HG03280 (cell line): Measurements from ENCODE around the gene SIX4.
"Not testable (repeated sequence)": the region's sequence is repeated elsewhere in the genome, so short reads cannot be mapped to it uniquely, and the experiment has no call there.

Experiments used
- ATAC-seq: cut with Tn5 transposase; IDR thresholded peaks from one replicate; pipeline ENCODE4 v1.9.1; 2021; ENCODE audit warnings: mild to moderate bottlenecking, moderate library complexity; ENCODE audit not compliant: unreplicated experiment

SIX4 gene

DNA sequence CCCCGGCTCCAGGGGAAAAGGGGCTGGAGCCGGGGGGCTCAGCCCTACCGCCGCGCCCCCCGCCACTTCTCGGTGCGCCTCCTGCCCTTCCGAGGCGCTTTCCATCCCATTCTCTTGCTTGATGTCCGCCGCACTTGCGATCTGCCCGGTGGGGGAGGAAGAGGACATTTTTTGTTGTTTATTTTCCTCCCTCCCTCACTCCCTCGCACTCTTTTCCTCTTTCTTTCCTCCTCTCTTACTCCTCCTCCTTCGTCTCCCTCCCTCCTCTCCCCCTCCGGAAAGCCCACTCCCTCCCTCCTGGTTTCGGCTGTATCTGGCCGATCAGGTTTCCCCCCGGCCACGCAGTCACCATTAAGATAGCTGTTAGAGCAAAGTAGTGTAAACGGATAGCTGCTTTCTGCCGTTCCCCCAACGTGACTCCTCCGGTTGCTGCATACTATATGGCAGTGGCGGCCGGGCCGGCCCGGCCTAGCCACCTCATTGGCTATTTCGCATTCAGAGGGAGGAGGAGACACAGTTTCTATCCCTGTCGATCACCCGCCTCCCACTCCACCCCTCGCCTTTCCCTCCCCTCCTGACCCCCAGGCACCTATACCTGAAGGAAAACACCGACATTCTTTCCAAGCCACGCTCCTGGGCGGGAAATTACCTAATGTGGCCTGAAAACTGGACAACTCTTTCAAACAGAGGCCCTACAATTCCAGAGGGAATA lies at the start of gene SIX4:
TSS of gene SIX4 (minus strand) at position 445 of the 712 bp plus-strand sequence. CDS start at position 168, 277 bp downstream.
- peak; percentile 36 for ATAC-seq

DNA sequence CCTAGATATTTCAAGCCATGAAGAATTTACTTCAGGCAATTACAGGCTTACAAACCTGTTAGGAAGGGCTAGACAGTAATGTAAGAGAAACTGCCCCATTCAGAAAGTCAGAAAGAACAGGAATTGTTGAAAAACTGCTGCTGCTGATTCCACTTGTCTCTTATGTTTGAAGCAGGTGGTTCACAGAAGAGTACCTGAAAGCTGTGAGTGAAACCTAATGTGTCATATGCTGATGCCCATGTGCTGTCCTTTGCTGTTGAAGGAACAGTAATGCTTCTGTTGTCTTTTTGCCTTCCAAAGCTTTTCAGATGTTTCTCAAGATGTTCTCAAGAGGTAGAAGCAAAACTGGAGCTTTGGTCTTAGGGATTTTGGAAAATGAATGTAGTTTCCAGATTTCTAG lies 49.4 kb upstream of the SIX4 start:
- peak; percentile 85 for ATAC-seq

DNA sequence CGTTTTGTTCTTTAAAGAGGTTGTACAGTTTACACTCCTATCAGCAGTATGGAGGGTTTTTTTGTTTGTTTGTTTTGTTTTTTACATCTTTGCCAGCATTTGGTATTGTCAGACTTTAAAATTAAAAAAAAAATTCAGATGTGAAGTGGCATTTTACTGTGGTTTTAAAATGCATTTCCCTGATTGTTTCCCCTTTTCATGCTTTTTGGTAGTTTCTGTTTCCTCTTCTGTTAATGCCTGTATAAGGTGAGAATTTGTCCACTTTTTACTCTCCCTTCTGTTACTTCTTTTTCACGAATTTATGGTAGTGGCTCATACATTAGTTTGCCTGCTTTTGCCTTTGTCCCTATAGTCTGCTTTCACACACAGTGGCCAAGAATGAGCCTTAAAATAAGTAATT lies 47.0 kb upstream of the SIX4 start:
- no peak for ATAC-seq

DNA sequence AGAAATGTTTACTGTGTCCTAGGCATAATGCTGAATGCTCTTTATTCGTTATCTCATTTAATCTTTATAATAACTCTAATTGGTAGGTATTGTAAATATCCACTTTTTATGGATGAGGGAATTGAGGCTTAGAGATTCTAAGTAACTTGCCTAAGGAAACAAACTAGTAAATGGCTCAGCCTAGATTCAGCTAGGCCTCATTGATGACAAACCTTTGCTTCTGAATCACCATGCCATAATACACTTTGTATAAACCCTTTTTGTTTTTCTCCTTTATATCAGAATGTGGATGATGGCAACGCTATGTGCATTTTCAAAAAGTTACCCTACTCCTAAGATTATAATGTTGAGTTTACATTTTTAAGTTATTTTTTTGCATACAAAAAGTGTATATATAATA lies 44.5 kb upstream of the SIX4 start:
- no peak for ATAC-seq

GRCh38 chr14:60760644-60761364 lies 36.7 kb upstream of the SIX4 start:
- no peak for ATAC-seq

DNA sequence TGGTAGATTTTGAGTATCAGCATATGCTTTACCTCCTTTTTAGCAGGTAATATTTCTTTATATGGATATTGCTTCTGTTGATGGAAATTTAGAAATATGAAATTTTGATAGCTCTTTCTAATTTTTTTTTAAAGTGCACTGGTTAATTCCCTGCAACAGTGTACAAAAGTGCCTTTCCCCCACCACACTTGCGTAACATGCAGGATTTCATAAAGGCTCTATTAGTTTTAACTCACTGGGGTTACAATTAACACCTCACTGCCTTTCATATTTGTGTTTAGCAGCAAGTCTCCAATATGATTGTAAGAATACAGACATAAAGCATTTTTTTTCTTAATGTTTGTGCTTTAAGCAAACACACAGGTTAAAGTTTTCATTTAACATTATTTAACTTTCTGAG lies 36.1 kb upstream of the SIX4 start:
- ATAC-seq = no peak

DNA sequence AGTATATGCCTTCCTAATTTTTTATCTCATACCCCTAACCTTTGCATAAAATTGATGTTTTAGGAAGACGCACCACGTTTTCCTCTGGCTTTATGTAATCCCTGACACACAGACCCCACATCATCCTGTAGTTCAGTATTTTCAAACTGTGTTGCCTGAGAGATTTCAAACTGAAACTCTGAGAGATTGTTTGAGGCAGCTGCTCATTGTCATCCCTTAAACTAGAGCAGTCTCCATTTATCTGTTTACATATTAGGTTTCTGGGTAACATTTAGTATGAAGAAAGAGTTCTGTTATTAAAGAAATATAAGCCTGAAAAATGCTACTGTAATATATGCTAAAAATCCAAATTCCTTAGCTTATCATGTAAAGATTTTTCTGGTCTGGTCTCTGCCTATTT lies 34.7 kb upstream of the SIX4 start:
- ATAC-seq = no peak

- no peak for ATAC-seq
These were observed 33.4 kb upstream of the SIX4 start for GRCh38 chr14:60757567-60758002.

DNA sequence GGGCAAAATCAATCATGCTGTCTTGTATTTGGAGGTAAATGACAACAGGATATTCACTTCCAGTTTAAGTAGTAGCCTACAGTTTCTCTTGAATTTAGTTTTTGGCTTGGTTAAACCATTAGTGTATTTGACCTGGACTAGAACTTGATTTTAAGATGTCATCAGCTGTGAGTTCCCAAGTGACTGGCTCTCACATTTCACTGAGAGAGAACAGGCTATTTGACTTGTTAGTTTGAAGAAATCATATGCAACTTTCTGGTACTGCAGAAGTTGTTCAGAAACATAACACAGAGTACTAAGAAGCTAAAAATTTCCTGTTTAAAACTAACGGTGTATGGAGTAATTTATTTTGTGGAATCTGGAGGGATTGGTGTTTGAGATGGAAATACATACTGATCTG lies 32.7 kb upstream of the SIX4 start:
- ATAC-seq = no peak

DNA sequence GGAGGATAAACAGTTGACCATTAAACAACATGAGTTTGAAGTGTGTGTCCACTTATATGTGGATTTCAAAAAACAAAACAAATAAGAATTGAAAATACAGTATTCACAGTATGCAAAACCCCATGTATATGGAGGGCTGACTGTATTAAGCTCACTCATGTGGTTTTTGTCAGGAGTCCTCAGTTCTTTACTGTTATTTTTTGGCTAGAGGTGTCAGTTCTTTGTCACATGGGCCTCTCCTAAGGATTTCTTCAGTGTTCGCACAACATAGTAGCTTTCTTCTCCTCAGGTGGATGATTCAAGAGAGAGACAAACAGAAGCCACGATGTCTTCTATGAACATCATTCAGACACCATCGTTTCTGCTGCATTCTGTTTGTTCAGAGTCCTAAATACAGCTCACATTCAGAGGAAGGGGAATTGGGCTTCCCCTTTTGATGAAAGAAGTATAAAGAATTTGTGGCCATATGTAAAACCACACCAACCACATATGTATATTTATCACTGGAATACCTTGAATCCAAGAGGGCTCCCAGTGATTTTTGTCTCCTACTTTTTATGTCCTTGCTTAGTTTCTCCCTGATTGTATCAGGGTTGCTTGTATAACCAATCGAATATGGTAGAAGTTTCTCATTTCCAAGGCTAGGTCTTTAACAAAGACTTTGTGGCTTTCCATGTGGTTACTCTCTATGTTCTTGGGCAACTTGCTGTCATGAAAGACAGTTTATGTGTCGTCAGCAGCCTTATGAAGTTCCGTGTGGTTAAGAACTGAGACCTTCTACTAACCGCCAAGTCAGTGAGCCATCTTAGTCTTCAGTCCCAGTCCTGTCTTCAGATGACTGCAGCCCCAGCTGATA lies 29.3 kb upstream of the SIX4 start:
- peak; percentile 98 for ATAC-seq

DNA sequence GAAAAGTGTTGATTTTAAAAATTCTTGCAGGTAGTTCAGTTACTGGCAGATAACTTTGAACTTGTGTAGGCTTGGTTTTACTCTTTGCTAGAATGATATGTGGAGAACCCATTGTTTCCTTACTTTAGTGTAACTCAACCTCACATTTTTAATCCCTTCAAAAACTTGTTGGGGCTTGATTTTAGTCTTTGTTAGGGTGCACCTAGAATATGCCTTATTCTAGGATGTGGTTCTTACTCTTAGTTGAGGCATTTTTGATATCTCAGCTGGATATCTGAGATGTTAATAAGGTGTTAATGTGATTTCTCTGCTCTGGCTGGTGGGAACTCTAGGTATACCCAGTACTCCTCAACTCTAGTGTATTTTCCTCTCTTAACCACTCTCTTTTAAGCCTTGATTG lies 20.4 kb upstream of the SIX4 start:
- ATAC-seq = no peak

DNA sequence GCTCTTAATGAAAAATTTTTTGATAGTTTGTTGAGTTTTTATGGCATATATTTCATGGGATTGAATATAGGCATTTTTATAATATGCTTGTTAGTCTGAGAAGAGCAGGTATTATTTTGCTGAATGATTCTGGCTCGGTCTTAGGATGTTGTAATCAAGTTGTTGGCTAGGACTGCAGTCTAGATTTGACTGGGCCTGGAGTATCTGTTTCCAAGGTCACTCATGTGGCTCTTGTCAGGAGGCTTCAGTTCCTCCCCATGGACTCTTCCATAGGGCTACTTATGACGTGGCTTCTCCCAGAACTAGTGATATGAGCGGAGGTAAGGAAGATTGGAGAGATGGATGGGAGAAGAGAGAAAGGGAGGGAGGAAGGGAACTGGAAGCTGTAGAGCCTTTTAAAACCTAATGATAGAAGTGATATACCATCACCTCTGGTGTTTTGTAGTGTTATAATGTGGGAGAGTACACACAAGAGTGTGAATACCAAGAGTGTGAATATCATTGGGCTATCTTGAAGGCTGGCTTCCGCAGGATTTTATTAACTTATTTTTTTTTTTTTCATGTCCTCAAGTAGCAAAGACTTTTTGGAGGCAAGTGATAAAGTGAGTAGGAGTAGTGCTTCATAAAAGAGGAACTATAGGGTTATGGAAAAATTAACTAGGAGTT lies 14.8 kb upstream of the SIX4 start:
- no peak for ATAC-seq

- ATAC-seq = no peak
These were observed 12.3 kb upstream of the SIX4 start for GRCh38 chr14:60736494-60736893.

DNA sequence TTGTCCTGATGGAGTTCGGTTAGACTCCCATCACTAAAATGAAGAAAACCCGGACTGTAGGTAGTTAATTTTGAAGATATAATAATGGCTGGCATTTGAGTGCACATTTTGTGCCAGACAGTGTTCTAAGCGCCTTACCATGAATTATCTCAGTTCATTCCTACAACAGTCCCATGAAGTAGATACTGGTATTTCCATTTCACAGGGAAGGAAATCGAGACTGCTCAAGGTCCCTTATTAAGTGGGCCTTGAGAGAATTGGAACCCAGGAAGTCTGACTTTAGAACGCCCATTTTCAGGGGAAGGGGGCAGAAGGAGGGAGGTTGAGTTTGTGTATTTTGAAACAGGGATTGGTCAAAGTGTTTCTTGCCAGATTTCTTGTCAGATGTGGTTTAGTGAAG lies 11.3 kb upstream of the SIX4 start:
- no peak for ATAC-seq

GRCh38 chr14:60734465-60735242 lies 10.5 kb upstream of the SIX4 start, which contains the start of gene MNAT1:
Gene MNAT1 (plus strand): TSS chr14:60734761. CDS start chr14:60734863, 102 bp downstream.
- ATAC-seq = peak; percentile 93

GRCh38 chr14:60732840-60733483 lies 8.8 kb upstream of the SIX4 start:
- ATAC-seq = no peak

GRCh38 chr14:60731291-60731690 lies 7.1 kb upstream of the SIX4 start:
- not testable (repeated sequence) for ATAC-seq

GRCh38 chr14:60723116-60723906 lies 840 bp downstream of the SIX4 start:
- ATAC-seq = peak; percentile 47
